GM03348 (cell line): ENCODE data around the gene BAG1.

Source experiments
- DNase-seq: peaks from one replicate; pipeline ENCODE4 v3.0.0; 2012; ENCODE audit warnings: low spot score

Gene BAG1

GRCh38 chr9:33264473-33265177, at the start of gene BAG1, which contains the start of gene CHMP5:
Gene BAG1, minus strand, starts transcription at chr9:33264708.
Gene CHMP5, plus strand, starts transcription at chr9:33265049. Its CDS starts 30 bp downstream, at chr9:33265079.
- peak; percentile 99 for DNase-seq

GRCh38 chr9:33311953-33312352, 47.4 kb upstream of the BAG1 start:
- DNase-seq = no peak

GRCh38 chr9:33310748-33311147, 46.2 kb upstream of the BAG1 start:
- no peak for DNase-seq

- no peak for DNase-seq
Measured at GRCh38 chr9:33309903-33310302, 45.4 kb upstream of the BAG1 start.

- no peak for DNase-seq
Measured at GRCh38 chr9:33307067-33307466, 42.6 kb upstream of the BAG1 start.

GRCh38 chr9:33306037-33306436, 41.5 kb upstream of the BAG1 start:
- DNase-seq = no peak

GRCh38 chr9:33304362-33304761, 39.9 kb upstream of the BAG1 start:
- DNase-seq = no peak

- no peak for DNase-seq
Measured at GRCh38 chr9:33300546-33300945, 36.0 kb upstream of the BAG1 start.

- DNase-seq = no peak
Measured at GRCh38 chr9:33297432-33297831, 32.9 kb upstream of the BAG1 start.

GRCh38 chr9:33295571-33295970, 31.1 kb upstream of the BAG1 start:
- no peak for DNase-seq

GRCh38 chr9:33294670-33295432, 30.3 kb upstream of the BAG1 start:
- no peak for DNase-seq

- no peak for DNase-seq
Measured at GRCh38 chr9:33293782-33294181, 29.3 kb upstream of the BAG1 start.

GRCh38 chr9:33291901-33292300, 27.4 kb upstream of the BAG1 start:
- DNase-seq = no peak

- DNase-seq = no peak
Measured at GRCh38 chr9:33291031-33291397, 26.5 kb upstream of the BAG1 start.

- DNase-seq = peak; percentile 96
Measured at GRCh38 chr9:33290247-33291030, 25.9 kb upstream of the BAG1 start, which contains the start of gene NFX1. Gene NFX1, plus strand, starts transcription at chr9:33290516. Its CDS starts 57 bp downstream, at chr9:33290573.

- no peak for DNase-seq
Measured at GRCh38 chr9:33289936-33290246, 25.4 kb upstream of the BAG1 start.

GRCh38 chr9:33289496-33289895, 25.0 kb upstream of the BAG1 start:
- peak; percentile 5 for DNase-seq

GRCh38 chr9:33288828-33289483, 24.4 kb upstream of the BAG1 start:
- no peak for DNase-seq

GRCh38 chr9:33288235-33288634, 23.7 kb upstream of the BAG1 start:
- DNase-seq = no peak

GRCh38 chr9:33287087-33287490, 22.6 kb upstream of the BAG1 start:
- peak; percentile 84 for DNase-seq

- no peak for DNase-seq
Measured at GRCh38 chr9:33285502-33285901, 21.0 kb upstream of the BAG1 start.

GRCh38 chr9:33277484-33277883, 13.0 kb upstream of the BAG1 start:
- DNase-seq = no peak
